Epidermal melanocyte (primary cell): ENCODE results near the gene TUFT1.

Experiments
- DNase-seq: peaks from one replicate; pipeline ENCODE4 v3.0.0; 2011; ENCODE audit warnings: low spot score; ENCODE audit not compliant: insufficient read length

Gene TUFT1

DNA sequence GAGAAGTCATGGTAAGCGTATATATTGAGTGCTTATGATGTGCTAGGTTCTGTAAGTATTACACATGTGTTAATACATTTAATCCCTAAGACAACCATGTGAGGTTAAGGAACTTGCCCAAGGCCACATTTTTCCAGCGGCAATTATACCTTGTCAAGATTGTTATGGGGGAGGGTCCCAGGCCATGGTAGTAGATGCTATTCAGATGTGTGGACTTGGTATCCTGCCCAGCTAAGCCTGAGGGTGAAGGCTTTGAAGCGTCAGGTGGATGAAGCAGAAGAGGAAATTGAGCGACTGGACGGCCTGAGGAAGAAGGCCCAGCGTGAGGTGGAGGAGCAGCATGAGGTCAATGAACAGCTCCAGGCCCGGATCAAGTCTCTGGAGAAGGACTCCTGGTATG, 3.6 kb upstream of the TUFT1 start:
- DNase-seq = no peak

DNA sequence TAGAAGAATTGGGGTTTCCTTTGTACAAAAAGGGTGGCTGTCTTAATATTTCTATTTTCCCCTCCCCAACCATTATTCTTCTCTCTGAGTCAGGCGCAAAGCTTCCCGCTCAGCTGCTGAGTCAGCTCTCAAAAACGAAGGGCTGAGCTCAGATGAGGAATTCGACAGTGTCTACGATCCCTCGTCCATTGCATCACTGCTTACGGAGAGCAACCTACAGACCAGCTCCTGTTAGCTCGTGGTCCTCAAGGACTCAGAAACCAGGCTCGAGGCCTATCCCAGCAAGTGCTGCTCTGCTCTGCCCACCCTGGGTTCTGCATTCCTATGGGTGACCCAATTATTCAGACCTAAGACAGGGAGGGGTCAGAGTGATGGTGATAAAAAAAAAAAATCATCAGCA, 3.0 kb upstream of the TUFT1 start:
- no peak for DNase-seq

DNA sequence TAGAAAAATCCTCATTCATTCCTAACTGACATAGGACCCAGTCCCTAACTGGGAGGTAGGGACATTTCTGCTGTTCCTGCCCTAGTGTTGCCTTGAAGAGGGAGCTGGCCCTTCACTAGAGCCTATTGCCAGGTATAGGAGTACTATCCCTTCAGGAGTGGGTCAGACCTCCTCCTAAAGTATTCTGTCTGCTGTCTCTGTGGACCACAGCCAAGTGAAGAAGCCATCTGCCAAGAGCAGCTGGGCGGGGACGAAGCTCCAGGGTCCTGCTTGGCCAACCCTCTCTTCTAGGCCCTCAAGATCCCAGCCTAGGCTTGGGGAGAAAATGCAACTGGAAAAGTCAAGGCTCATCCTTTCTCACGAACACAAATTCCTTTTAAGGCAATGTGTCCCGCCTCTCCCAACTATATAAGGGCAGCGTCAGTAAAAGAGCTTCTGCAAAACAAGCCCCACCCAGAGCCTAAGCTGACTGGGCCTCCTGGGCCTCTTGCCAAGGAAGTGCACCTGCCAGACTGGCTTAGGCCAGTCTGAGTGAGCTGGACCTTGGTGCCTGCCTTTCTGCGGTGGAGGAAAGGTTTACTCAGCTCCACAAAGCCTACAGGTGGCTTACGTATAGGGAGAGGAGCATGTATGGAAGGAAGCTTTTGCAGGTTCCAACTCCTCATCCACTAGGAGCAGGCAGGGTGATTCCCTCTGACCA, 638 bp upstream of the TUFT1 start:
- DNase-seq = no peak

GRCh38 chr1:151540982-151541377, 871 bp downstream of the TUFT1 start:
- no peak for DNase-seq

DNA sequence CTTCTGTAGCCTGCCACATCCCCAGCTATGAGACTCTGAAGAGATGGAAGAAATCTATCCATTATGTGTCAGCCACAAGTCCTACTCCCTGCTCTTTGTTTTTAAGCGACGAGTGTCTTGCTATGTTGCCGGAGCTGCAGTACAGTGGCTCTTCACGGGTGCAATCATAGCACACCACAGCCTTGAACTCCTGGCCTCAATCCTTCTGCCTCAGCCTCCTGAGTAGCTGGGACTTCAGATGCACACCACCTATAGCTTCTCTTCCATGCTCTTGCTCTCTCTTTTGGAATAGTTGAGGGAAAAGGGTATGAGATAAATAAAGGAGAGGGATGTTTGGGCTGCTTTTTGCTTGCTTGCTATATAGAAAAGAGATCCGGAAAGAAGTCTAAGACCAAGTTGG, 1.6 kb downstream of the TUFT1 start:
- no peak for DNase-seq

DNA sequence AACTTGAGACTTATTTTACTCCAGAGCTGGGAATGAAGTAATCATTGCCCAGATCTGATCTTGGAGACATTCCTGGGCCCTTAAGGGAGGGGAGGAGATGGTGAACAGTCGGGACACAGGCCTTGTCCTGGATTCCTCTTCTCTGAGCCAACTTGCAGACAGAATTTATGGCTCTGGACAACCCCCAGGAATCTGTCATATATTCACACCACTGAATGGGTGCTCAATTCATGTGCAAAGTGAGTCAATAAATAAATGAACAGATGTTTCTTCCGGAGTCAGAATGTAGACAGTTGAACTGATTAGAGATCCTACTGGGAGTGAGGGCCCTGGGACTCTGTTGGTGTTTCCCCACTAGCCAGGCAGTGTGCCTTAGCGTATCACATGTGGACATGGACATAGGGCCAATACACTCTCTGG, 2.6 kb downstream of the TUFT1 start:
- DNase-seq = no peak

DNA sequence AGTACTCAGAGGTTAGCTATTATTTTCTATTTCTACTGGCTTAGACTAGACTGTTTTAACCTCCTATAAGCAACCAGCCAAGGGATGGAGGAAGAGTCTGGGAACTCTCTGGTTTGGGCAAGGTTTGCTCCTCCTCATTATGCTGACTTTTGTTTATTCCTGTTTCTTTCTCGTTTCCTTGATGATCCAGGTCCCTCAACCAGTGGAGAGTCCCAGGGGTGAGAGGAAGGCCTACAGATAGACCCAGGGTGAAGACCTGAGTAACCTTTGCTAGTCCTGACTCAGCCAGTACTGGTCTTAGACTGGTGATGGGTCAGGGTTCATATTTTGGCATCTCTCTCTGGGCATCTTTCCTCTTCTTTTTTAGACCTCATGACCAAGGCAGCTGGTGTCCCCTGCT, 5.4 kb downstream of the TUFT1 start:
- no peak for DNase-seq

DNA sequence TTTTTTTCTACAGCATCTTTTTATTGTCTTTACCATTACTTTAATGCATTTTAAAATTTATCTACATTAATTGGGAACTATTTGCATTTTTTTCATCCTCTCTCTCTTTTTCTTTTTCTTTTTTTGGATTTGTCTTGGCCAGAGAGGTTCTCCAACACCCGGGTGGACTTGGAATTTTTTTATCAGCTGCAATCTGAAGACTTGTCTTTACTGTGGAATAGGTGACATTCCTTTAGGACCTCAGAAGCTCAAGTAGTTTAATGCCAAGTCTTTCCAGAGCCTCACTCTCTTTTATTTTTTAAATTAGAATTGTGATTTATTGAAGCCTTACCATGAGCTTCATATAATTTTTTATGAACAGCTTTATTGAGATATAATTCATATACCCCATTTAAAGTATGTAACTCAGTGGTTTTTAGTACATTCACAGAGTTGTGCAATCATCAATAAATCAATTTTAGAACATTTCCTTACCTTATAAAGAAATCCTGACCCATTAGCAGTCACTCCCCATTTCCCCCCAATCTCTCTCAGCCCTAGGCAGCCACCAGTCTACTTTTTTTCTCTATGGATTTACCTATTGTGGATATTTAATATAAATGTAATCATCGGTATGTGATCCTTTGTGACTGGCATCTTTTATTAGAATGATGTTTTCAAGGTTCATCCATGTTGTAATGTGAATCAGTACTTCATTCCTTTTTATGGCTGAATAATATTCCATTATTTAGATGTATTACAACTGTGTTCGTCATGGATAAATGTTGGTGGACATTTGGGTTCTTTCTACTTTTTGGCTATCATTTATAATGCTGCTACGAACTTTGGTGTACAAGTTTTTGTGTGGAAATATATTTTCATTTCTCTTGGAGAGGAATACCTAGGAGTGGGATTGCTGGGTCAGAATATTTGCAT, 6.2 kb downstream of the TUFT1 start:
- DNase-seq = no peak

GRCh38 chr1:151547119-151547899, 7.2 kb downstream of the TUFT1 start:
- DNase-seq = peak; percentile 69

DNA sequence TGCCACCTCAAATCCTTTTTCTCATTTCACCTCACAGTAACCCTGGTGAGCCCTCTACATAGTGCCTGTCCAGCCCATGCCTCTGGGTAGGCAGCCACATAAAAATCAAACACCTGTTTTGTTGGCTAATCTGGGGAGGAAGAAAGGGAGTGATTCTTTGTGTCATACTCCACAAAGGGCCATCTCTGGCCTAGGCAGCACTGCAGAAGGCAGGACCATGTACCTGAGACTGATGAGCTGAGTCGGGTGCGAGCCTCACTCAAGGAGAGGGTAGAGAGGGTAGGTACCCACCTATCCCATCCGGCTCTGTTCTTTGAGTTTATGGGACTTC, 7.8 kb downstream of the TUFT1 start:
- no peak for DNase-seq

DNA sequence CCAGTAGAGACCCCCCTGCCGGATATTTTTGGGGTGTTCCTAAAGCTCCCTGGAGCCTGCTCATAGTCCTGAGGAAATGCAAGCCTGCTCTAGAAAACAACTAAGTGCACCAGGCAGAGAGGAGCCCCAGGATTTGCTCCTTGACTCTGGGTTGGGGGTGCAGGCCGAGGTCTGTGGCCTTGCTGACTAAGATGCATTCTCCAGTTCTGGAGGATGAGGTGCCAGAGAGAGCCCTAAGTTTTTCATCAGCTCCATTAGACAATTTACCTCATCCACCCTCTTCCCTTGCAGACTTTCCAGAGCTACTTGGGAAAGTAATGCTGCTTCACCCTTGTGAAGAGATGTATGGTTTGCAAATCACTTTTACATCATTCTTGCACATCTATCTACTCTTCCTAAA, 9.1 kb downstream of the TUFT1 start:
- DNase-seq = no peak

DNA sequence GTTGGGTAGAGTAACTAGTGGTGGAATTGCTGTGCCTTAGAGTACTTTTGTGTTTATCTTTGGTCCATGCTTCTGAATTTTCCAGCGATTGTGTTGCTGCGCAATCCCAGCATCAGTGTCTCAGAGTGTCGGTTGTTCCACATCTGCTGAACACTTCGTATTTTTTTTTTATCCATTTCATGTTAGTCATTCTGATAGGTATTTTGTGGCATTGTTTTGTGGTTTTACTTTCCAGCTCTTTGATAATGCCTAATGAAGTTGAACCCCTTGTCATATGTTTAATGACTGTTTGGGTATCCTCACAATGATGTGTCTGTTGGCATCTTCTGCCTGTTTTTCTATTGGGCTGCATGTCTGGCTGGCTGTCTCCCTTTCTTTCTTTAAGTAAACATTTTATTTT, 13.6 kb downstream of the TUFT1 start:
- no peak for DNase-seq

DNA sequence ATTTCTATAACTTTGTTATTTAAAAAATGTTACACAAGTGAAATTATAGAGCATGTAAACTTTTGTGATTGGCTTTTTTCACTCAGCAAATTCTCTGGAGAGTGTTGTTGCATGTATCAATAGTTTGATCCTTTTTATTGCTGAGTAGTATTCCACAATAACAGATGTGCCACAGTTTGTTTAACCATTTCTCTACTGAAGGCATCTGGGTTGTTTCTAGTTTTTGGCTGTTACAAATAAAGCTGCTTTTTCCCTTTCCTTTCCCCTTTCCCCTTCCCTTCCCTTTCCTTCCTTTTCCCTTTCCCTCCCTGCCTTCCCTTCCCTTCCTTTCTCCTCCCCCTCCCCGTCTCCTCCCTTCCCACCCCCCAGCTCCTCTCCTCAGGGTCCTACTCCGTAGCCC, 15.9 kb downstream of the TUFT1 start:
- no peak for DNase-seq

- no peak for DNase-seq
These were observed 22.6 kb downstream of the TUFT1 start for GRCh38 chr1:151562661-151563060.

DNA sequence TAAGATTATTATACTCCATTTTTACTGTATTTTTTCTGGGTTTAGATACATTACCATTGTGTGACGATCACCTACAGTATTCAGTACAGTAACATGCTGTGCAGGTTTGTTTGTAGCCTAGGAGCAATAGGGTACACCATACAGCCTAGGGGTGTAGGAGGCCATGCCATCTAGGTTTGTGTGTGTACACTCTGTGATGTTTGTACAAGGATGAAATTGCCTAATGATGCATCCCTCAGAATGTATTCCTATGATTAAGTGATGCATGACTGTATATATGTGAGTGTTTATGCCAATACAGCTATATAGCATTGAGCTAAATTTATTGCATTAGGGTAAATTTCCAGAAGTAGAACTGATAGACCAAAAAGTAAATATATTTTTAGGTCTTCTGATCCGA, 23.3 kb downstream of the TUFT1 start:
- DNase-seq = no peak

DNA sequence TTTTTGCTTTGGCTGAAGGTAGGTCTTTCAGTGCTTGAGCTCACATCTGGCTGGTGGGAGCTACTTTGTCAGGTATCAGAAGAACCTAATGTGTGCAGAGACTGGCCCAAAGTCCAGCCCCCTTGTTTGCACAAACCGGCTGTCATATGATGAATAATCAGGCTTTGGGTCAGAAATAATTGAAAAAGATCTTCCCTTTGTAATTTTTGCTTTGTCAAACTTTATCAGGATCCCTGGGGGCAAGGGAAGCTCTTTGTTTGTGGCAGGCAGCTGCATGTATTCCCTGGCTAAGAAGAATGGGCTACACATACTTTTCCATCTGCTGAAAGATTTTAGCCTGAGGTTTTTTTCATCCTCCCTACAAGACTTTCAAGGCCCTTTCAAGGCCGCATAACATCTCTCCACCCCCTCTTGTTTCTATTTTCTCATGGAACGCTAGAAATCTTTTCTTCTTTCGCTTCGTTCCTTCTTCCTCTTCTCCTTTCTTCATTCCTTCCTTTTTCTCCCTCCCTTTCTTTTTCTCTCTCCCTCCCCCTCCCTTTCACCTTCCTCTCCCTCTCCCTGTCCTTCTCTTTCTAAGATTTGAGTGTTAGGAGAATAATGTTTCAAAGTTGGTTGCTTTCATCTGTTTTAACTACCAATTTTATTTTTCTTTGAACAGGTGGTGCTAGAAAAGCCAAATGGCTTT, 25.5 kb downstream of the TUFT1 start:
- DNase-seq = peak; percentile 57

DNA sequence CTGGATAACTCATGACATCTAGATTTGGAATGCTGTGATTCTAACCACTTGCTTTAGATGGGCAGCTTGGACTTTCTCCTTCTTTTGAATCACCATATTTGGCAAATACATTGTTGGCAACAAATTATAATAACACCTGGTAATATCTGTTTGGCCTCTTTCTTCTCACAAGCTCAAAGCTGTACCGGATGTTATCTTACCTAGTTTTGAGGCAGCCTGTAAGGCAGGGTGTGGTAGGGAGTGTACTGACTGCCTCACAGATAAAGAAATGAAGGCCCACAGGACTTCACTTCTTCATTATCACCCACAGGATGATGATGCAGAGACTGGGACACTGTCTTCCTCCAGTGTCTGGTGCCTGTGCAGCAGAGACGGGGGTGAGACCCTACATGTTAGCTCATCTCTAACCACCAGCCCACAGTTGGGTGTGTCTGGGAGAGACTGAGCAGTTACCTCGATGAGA, 28.5 kb downstream of the TUFT1 start:
- DNase-seq = no peak

GRCh38 chr1:151570819-151571218, 30.7 kb downstream of the TUFT1 start:
- DNase-seq = no peak

- no peak for DNase-seq
These were observed 34.7 kb downstream of the TUFT1 start for GRCh38 chr1:151574575-151575529.

DNA sequence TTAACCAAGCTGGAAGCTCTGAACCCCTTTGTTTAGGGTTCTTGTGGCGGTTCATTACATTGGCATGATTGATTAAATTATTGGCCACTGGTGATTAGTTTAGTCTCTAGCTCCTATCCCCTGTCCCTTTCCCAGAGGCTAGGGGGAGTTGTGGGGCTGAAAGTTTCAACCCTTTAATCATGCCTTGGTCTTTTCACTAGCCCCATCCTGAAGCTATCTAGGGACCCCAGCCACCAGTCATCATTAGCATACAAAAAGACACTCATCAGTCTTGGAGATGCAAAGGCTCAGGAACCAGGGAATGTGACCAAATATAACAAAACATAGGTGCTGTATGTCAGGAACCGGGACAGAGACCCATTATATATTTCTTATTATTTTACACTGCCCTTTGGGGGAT, 37.1 kb downstream of the TUFT1 start:
- DNase-seq = no peak
